ENCODE data around the gene TMEM222. TPM values are rescaled to one million over a fixed set of nuclear protein-coding genes. Genes with fewer than 3 reads are reported as not detected.

The TMEM222 gene
- polyA plus RNA-seq, 1 donor (not counting 4 experiments of a cell fraction or from before 2014, with no cell fraction given): 23.7 TPM

GRCh38 chr1:27327964-27328363 is 6.0 kb downstream of the TMEM222 start:
- no peak for FAIRE-seq
- Histone ChIP-seq H3K4me1 (ENCODE audit: control insufficient read depth, extremely low read depth, insufficient read depth, low read length) (peaks cover 9% of the 10 kb centered on the region), H3K79me2 (ENCODE audit: control insufficient read depth, insufficient read depth, low read length) (peaks cover 73% of the 10 kb centered on the region), H3K9me1 (ENCODE audit: control insufficient read depth, extremely low read depth, insufficient read depth, low read length) (no peaks in the 10 kb centered on the region), H3K9me3 (ENCODE audit: control insufficient read depth, low read depth, low read length) (no peaks in the 10 kb centered on the region), H3K9ac (ENCODE audit: control insufficient read depth, extremely low read depth, insufficient read depth, low read length) (no peak overlapping the region), H3K4me2 (ENCODE audit: control insufficient read depth, extremely low read depth, insufficient read depth, low read depth, low read length) (no peak overlapping the region), H3K27me3 (ENCODE audit: control insufficient read depth, extremely low read depth, insufficient read depth, low read length) (no peaks in the 10 kb centered on the region), H3K4me3 (ENCODE audit: control insufficient read depth in 2 of 3, extremely low read depth in 1 of 3, insufficient read depth in 2 of 3, low read depth in 1 of 3, low read length in 3 of 3) (no peak overlapping the region), H3K36me3 (ENCODE audit: control insufficient read depth in 2 of 2, extremely low read depth in 1 of 2, insufficient read depth in 2 of 2, low read length in 2 of 2) (peaks cover 23 to 39% of the 10 kb centered on the region in 2 experiments), H4K20me1 (ENCODE audit: control insufficient read depth, extremely low read depth, insufficient read depth, low read length) (no peaks in the 10 kb centered on the region), H2AFZ (ENCODE audit: control insufficient read depth, low read length) (no peak overlapping the region), H3K27ac (ENCODE audit: control insufficient read depth, insufficient read depth, low read length) (no peak overlapping the region)
- dilution Hi-C loops (cut with MboI; ENCODE audit: extremely low pct_ligation_motif_present, low sequenced_read_pairs): no loop called here
- TF ChIP-seq EZH2 (IDR thresholded peaks at IDR 0.05; ENCODE audit: low read length) (no peak), CTCF (optimal IDR thresholded peaks at IDR 0.05 in 1 of 3, IDR thresholded peaks at IDR 0.05 in 1 of 3, conservative IDR thresholded peaks at IDR 0.05 in 1 of 3; ENCODE audit: extremely low read depth in 1 of 3, insufficient read depth in 2 of 3, low read length in 3 of 3) (no peak)
- DNase-seq (ENCODE audit: low read depth, low spot score): no peak

GRCh38 chr1:27330786-27331185 is 8.8 kb downstream of the TMEM222 start:
- TF ChIP-seq CTCF (optimal IDR thresholded peaks at IDR 0.05 in 1 of 3, IDR thresholded peaks at IDR 0.05 in 1 of 3, conservative IDR thresholded peaks at IDR 0.05 in 1 of 3; ENCODE audit: extremely low read depth in 1 of 3, insufficient read depth in 2 of 3, low read length in 3 of 3) (no peak), EZH2 (IDR thresholded peaks at IDR 0.05; ENCODE audit: low read length) (no peak)
- Histone ChIP-seq H3K27ac (ENCODE audit: control insufficient read depth, insufficient read depth, low read length) (no peak overlapping the region), H3K9me3 (ENCODE audit: control insufficient read depth, low read depth, low read length) (no peaks in the 10 kb centered on the region), H2AFZ (ENCODE audit: control insufficient read depth, low read length) (no peak overlapping the region), H3K36me3 (ENCODE audit: control insufficient read depth in 2 of 2, extremely low read depth in 1 of 2, insufficient read depth in 2 of 2, low read length in 2 of 2) (peaks cover 37 to 55% of the 10 kb centered on the region in 2 experiments), H3K9me1 (ENCODE audit: control insufficient read depth, extremely low read depth, insufficient read depth, low read length) (no peaks in the 10 kb centered on the region), H3K4me1 (ENCODE audit: control insufficient read depth, extremely low read depth, insufficient read depth, low read length) (no peaks in the 10 kb centered on the region), H3K4me3 (ENCODE audit: control insufficient read depth in 2 of 3, extremely low read depth in 1 of 3, insufficient read depth in 2 of 3, low read depth in 1 of 3, low read length in 3 of 3) (no peak overlapping the region), H3K79me2 (ENCODE audit: control insufficient read depth, insufficient read depth, low read length) (peaks cover 46% of the 10 kb centered on the region), H3K9ac (ENCODE audit: control insufficient read depth, extremely low read depth, insufficient read depth, low read length) (no peak overlapping the region), H3K4me2 (ENCODE audit: control insufficient read depth, extremely low read depth, insufficient read depth, low read depth, low read length) (no peak overlapping the region), H4K20me1 (ENCODE audit: control insufficient read depth, extremely low read depth, insufficient read depth, low read length) (no peaks in the 10 kb centered on the region), H3K27me3 (ENCODE audit: control insufficient read depth, extremely low read depth, insufficient read depth, low read length) (no peaks in the 10 kb centered on the region)
- DNase-seq (ENCODE audit: low read depth, low spot score): no peak
- dilution Hi-C loops (cut with MboI; ENCODE audit: extremely low pct_ligation_motif_present, low sequenced_read_pairs): no loop called here
- FAIRE-seq: no peak

Measured in keratinocyte (primary cell).